Skin epidermis (tissue), 12 donors: Measurements from ENCODE around the gene STX17.
"Not testable (repeated sequence)": the region's sequence is repeated elsewhere in the genome, so short reads cannot be mapped to it uniquely, and the experiment has no call there.

Experiments
- H3K27ac ChIP-seq, 21 experiments: fragments of 200-600 bp; sonication (generic) in 11 of 21; one replicate each; pipeline ENCODE4 v1.5.0; 2020; ENCODE audit warnings: mild to moderate bottlenecking in 3 of 21, inconsistent platforms in 2 of 21, moderate library complexity in 2 of 21
- H3K4me3 ChIP-seq, 7 experiments: fragments of 200-600 bp; sonication (generic) in 2 of 7; one replicate each; pipeline ENCODE4 v1.5.0; 2020; ENCODE audit warnings: inconsistent platforms in 2 of 7, mild to moderate bottlenecking in 2 of 7, moderate library complexity in 1 of 7

The STX17 gene

DNA sequence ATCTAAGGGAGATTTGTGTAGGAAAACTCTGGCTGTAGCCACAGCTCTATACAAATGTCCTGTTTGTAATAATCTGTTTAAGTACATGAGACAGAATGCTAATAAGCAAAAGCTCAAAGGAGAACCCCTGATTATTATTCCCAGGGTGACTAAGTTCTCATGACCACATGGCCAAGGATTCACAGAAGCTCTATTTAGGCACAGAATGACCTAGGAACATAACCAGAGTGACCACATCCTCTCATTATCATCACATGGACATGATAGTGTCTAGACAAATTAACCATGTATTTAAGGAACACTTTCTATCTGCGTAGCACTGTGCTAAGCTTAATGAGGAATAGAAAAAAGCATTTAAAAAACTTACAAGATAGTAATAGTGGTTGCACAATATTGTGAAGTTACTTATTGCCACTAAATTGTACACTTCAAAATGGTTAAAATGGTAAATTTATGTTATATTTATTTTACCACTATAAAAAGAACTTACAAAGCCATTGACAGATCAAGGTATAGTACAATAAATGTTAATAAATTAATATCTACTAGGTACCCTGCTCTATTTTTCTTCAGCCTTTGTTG, 56.3 kb downstream of the STX17 start:
- H3K4me3 ChIP-seq = no peak overlapping the region
- H3K27ac ChIP-seq = no peak overlapping the region

DNA sequence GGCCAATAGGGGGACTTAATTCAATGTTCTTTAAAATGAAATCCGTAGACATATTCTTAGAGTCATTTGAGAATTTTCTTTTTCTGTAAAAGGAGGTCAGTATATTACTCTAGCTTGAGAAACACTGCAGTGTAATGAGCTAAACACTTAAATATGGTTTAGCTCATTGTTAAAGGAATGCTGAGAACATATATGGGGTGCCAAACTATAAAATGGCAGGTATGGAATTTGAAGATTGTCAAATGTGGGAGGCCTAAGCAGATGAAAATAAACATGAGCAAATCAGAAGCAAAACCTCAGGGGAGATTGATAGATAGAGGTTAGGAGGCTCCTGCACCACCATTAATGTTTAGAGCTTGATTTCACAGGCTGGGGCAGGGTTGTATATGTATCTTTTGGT, 57.9 kb downstream of the STX17 start:
- H3K4me3 ChIP-seq = no peak overlapping the region
- no peak overlapping the region for H3K27ac ChIP-seq

DNA sequence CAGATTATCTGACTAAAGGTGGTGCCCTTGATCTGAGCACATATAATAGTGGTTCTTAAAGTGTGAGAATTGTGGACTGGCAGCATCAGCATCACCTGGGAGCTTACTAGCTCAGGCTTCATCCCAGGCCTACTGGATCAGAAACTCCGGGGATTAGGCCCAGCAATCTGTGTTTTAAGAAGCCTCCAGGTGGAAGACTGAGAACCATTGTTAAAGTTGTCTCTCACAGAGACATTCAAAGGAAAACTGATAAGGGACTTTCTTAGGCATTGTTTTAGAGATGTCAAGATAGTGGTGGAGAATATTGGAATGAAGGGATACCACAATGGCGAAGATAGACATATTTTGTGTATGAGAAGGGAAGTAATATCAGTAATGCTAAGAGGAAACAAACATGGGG, 59.5 kb downstream of the STX17 start:
- no peak overlapping the region for H3K4me3 ChIP-seq
- no peak overlapping the region for H3K27ac ChIP-seq

DNA sequence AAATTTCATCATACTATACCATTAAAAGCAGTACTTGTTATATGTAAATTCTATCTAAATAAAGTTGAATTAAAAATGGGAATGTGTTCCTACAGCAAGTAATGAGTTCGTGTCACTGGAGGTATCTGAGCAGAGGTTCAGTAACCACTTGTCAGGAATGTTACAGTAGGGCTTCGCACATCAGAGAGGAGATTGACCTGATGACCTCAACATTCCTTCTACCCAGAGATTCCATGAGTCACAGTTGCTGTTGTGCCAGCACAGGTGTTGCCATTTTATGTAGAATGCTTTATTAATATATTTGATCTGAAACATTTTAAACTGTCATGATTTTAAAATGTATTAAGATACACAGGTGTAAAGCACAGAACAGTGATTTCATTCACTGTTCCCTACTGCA, 60.3 kb downstream of the STX17 start:
- H3K4me3 ChIP-seq = no peak overlapping the region
- no peak overlapping the region for H3K27ac ChIP-seq

DNA sequence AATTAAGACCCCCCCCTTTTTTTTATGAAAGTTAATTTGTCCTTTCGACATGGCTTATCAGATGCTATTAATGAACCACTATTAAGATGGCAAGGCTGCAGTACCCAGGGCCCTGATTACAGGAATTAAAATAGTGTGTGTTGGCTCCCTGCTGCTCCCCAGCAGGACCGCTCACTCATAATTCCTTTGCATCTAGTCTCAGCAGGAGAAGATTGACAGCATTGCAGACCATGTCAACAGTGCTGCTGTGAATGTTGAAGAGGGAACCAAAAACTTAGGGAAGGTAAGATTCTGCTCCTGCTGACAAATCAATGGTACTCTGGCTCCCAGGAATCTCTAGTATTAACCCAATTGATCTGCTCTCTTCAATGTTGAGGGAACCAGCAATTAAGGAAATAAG, 61.0 kb downstream of the STX17 start:
- Histone ChIP-seq H3K4me3 (no peak overlapping the region), H3K27ac (no peak overlapping the region)

DNA sequence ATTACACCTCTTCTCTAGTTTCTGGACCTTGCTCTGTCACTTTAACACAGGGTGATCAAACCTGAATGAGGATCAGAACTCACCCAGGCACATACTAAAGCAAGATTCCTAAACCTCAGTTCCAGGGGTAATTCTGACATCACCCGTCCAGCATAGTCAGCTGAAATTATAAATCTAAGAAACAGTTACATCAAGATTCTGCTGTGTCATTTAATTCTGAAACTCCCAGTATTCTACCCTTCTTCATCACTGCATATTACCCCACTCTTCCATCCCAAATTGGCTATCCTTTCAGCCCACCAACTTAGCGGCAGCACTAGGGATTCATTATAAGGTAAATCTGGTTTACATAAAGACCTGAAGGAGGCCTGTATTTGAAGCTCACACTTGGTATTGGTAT, 64.0 kb downstream of the STX17 start:
- H3K4me3 ChIP-seq = no peak overlapping the region

DNA sequence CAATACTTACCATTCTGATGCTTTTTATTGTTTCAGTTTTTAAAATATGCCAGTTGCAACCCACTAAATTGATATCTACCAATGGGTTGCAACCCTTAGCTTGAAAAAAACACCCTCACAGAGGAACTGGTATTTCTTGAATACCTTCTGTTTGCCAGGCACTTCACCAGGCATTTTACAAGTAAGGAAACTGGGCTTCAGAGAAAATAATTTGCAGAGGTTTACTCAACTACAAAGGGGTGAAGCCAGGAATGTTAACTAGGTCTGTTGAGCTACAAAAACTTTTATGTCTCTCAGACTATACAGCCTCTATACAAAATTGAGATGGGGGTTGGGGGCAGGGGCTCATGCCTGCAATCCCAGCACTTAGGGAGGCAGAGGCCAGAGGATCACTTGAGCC, 65.0 kb downstream of the STX17 start:
- H3K4me3 ChIP-seq = no peak overlapping the region
- H3K27ac ChIP-seq = no peak overlapping the region

More for the DNA sequence above, 64.0 kb downstream of the STX17 start:
- H3K27ac ChIP-seq = no peak overlapping the region

DNA sequence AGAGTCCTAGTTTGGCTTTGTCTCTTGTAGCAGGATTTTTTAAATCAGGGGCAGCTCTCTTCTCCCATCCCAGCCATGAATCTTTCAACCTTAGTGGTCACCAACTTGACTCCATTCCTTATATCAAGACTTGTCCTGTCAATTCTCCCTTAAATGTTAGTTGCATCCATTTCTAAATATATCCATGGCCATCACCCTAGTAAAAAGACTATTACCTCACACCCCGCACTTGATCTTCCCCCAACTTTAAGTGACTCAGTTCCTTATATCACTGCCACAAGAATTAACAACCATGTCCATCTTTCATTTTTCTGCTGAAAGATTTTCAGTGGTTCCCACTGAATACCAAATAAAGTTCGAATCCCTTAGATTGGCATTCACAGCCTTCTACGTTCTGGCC, 67.0 kb downstream of the STX17 start:
- Histone ChIP-seq H3K27ac (no peak overlapping the region), H3K4me3 (no peak overlapping the region)

DNA sequence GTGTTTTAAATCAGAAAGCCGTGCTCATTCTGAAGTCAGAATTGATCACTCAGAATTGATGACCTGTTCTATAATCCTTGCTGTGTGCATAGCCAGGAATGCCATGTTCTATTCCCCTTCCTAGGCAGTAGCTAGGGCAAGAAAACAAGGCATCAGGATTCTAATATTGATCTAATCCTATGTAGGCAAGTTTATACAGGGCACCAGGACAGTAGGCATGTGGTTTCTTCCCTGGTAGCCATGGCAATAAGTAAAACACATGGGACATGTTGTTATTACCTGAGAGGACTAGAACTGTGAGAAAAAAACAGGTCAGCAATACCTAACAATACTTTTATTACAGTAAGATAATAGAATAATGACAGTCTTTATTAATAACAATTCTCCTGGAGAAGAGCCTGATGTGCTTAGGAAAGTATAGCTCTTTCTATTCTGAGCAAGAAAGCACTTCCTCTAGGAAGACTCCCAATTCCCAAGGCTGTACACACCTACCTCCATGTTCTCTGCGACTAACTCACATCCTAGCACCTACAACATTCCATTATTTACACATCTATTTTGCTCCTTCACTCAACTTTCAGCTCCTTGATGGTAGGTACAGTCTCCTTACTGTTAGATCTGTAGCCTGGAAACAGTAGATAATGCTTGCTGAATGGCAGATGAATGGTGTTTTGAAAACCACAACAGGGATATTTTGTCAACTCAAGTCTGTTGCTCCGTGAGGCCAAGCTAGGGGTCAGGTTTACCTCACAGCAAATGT, 70.8 kb downstream of the STX17 start:
- H3K27ac ChIP-seq = no peak overlapping the region
- H3K4me3 ChIP-seq = no peak overlapping the region

DNA sequence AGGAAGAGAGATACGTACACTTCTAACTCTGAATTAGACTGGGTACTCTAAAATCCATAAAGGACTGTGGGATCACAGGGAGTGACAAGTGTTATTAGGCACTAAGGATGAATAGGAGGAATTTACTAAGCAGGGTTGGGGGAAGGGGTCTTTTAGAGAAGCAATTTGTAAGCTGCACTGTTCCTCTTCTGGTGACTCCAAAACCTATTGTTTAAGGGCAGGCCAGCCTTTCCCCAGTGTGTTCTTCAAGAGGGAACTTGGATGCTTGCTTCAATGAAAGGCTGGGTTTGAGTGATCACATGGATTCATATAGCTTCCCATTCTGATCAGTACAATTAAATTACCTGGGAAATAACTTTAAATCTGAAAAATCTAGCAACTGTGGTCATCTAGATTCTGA, 71.8 kb downstream of the STX17 start:
- Histone ChIP-seq H3K27ac (no peak overlapping the region), H3K4me3 (no peak overlapping the region)

DNA sequence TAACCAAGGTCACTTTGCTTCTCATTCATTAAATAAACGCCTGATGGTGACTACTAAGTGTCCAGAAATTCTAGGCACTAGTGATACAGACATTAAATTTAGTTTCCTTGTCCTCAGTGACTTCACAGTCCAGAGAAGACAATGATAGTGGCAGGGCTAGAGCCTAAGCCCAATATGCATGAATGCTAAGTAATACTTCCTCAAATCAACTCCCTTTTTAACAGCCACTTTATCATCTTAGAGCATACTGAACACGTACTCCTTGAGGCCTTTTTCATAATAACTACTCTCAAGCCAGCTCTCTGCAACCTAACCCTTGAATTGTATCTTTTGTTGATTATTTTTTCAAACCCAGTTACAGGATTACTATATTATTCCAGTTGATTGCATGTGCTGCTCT, 74.1 kb downstream of the STX17 start:
- Histone ChIP-seq H3K4me3 (no peak overlapping the region), H3K27ac (no peak overlapping the region)

DNA sequence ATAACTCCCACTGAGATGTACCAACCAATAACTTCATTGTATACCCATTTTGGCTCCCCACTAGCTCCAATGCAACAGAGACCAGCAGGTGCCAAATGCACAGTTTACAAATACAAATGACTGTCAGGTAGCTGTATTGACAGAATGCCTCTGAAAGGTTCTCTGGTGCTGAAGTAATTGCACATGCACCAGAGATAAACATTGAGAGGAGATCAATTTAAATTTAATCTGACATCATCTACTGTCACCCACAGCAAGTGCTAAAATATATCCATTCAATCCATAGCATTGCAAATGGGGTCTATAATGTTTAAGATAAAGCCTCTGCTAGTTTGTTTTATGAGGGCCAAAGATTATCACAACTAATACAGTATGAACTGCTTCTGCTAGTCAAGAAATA, 80.2 kb downstream of the STX17 start:
- no peak overlapping the region for H3K4me3 ChIP-seq

DNA sequence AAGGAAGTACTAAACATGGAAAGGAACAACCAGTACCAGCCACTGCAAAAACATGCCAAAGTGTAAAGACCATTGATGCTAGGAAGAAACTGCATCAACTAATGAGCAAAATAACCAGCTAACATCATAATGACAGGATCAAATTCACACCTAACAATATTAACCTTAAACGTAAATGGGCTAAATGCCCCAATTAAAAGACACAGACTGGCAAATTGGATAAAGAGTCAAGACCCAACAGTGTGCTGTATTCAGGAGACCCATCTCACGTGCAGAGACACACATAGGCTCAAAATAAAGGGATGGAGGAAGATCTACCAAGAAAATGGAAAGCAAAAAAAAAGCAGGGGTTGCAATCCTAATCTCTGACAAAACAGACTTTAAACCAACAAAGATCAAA, 84.1 kb downstream of the STX17 start:
- H3K4me3 ChIP-seq, H3K27ac ChIP-seq: not testable (repeated sequence)

More for the DNA sequence above, 80.2 kb downstream of the STX17 start:
- no peak overlapping the region for H3K27ac ChIP-seq

DNA sequence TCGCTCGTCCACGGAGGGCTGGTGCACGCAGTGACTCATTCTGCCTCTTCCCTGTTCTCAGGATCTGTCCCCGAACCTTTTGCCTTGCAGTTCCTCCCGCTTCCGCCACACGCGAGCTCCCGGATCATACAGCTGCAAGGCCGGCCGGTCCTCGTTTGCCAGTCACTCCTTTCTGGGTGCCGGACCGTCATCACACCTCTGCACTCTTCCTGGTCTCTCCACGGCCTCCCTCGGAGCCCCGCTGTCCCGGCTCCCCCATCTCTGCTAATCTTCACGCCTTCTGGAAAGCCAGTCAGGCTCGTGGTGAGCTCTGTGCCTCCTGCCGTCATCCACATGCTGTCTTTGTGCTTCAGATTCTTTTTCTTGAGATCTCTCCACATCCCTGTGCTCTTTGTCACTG, 91.8 kb downstream of the STX17 start:
- Histone ChIP-seq H3K27ac (no peak overlapping the region), H3K4me3 (no peak overlapping the region)

DNA sequence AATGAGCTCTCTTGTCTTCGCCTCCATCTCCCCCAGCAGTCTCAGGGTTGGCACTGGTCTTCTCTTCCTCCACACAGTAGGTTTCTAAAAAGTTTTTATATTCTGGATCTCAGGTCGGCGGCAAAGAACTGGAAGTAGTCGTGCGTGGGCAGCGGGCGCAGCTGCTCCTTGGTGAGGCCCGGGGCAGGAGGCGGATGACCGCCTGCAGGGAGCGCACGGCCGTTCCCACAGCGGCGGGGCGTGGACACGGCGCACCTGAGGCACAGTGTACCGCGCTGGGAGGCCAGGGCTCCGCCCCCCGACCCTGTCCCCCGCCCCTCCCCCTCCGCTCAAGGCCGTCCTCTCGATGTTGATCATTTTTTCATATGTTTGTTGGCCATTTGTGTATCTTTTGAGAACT, 92.4 kb downstream of the STX17 start:
- Histone ChIP-seq H3K4me3 (no peak overlapping the region), H3K27ac (no peak overlapping the region)

DNA sequence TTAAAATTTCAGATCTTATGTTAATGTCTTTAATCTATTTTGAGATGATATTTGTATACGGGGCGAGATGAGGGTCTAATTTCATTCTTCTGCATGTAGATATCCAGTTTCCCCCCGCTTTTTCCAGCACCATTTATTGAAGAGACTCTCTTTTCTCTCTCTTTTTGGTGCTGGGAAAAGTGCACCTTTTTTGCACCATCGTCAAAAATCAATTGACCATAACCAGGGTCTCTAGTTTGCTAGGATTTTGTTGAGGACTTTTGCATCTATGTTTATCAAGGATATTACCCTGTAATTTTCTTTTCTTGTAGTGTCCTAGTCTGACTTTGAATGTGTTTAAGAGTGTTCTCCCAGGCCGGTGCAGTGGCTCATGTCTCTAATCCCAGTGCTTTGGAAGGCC, 93.3 kb downstream of the STX17 start:
- H3K27ac ChIP-seq = no peak overlapping the region
- no peak overlapping the region for H3K4me3 ChIP-seq

DNA sequence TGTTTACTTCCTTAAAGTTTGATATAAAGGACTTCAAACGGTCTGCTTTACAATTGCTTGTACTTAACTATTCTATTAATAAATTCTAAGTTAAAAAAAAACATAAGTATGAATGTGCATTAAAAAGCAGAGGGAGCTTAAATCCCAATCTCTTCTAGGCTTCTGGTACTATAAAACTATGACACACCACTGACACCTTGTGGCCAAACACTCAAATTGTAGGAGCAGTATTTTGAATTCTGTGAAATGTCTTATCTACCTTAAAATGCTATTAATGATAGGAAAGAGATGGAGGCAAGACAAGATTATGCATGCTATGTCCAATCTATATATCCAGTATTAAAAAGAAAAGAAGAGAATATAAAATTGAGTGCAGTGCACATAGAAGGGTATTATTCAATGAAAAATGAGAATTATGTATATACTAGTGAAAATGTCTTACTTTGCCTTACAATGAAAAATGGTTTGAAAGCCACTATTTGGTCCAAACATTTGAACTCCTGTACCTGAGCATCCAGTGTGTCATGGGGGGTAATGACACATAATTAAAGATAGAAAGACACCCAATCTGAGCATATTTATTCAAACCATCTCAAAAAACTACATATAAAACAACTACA, 104.7 kb downstream of the STX17 start:
- Histone ChIP-seq H3K27ac (no peak overlapping the region), H3K4me3 (no peak overlapping the region)

DNA sequence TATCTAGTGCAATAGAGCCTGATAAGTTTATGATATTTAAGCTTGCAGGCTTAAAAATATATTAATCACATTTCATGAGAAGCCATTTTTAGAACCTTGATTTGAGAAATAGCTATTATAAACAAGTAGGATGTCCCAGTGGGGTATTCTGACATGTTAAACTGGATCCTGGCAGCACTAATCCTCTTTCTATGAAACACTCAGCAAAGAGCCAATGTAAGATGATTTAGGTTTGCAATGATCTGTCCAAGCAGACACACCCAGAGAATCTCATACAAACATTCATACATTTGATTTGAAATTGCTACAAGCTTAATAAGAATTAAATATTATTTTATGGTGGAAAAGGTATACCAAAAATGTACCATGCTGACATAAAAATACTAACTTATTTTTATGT, 105.8 kb downstream of the STX17 start:
- Histone ChIP-seq H3K27ac (no peak overlapping the region), H3K4me3 (no peak overlapping the region)

DNA sequence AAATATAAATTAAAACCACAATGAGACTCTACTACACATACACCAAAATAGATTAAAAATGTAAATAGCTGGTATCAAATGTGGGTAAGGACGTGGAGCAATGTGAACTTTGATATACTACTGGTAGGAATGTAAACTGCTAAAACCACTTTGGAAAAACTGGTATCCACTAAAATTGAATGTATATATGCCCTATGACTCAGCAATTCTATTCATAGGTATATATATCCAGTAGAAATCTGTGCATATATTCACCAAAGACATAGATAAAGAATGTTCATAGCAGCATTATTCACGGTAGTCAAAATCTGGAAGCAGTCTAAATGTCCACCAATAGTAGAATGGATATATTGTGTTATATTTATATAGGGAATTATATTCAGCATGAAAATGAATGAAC, 107.1 kb downstream of the STX17 start:
- Histone ChIP-seq H3K27ac (no peak overlapping the region), H3K4me3 (no peak overlapping the region)

DNA sequence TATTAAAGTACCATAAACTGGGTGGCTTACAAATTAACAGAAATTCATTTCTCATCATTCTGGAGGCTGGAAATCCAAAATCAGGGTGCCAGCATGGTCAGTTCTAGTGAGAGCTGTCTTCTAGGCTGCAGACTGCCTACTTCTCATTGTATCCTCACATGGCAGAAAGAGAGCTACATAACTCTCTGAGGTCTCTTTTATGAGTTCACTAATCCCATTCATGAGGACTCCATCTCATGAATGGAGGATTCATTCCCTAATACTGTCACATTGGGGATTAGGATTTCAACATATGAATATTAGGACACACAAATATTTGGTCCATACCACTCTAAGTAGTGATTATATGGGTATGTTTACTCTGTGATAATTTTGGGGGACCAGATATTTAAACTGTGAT, 108.4 kb downstream of the STX17 start:
- H3K4me3 ChIP-seq = no peak overlapping the region
- no peak overlapping the region for H3K27ac ChIP-seq

DNA sequence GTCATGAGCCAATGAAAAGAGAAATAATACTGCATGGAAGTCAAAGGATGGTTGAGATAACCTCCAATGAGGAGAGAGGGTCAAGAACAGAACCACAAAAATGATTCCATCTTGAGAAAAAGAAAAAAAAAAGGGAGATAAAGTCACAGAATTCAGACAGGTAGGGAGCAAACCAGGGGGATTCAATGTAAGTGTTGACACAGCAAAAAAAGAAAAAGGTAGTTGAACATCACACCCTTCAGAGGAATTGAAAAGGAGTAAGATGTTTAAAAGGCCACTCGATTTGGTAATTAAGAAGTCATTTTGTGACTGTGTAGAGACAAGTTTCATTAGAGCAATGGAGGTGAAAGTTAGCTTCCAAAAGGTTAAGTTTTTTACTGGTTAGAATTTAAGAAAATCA, 113.1 kb downstream of the STX17 start:
- H3K27ac ChIP-seq = no peak overlapping the region

More for the DNA sequence above, 113.1 kb downstream of the STX17 start:
- no peak overlapping the region for H3K4me3 ChIP-seq
